NCI-H748 (cell line): ENCODE results near the gene PCBP4.

Experiments
- DNase-seq: peaks from one replicate; lab custom pipeline; 2025; ENCODE audit not compliant: unreplicated experiment; lab: John Stamatoyannopoulos, UW

The PCBP4 gene

GRCh38 chr3:51974963-51975851 lies 8.0 kb upstream of the PCBP4 start, which contains the start of gene ABHD14A:
Gene ABHD14A (plus strand): TSS chr3:51975064. CDS start chr3:51975136, 72 bp downstream.
- DNase-seq: peak; percentile 72

- peak; percentile 30 for DNase-seq
Measured at GRCh38 chr3:51974277-51974962, 7.2 kb upstream of the PCBP4 start.

- DNase-seq: no peak
Measured at GRCh38 chr3:51971350-51971749, 4.1 kb upstream of the PCBP4 start.

- DNase-seq: no peak
Measured at GRCh38 chr3:51970606-51971300, 3.5 kb upstream of the PCBP4 start.

- no peak for DNase-seq
Measured at GRCh38 chr3:51969841-51970240, 2.6 kb upstream of the PCBP4 start.

- peak; percentile 26 for DNase-seq
Measured at GRCh38 chr3:51968883-51969678, 1.8 kb upstream of the PCBP4 start.

GRCh38 chr3:51968170-51968775 lies 1.0 kb upstream of the PCBP4 start:
- peak; percentile 54 for DNase-seq

GRCh38 chr3:51966922-51967383 lies 301 bp downstream of the PCBP4 start:
- DNase-seq: peak; percentile 27

- DNase-seq: no peak
Measured at GRCh38 chr3:51966486-51966885, 768 bp downstream of the PCBP4 start.

- DNase-seq: no peak
Measured at GRCh38 chr3:51966016-51966415, 1.2 kb downstream of the PCBP4 start.

GRCh38 chr3:51964521-51964920 lies 2.7 kb downstream of the PCBP4 start:
- DNase-seq: peak; percentile 27

- DNase-seq: peak; percentile 57
Measured at GRCh38 chr3:51963951-51964451, 3.3 kb downstream of the PCBP4 start.

- DNase-seq: no peak
Measured at GRCh38 chr3:51962854-51963530, 4.3 kb downstream of the PCBP4 start.

- DNase-seq: no peak
Measured at GRCh38 chr3:51961602-51962569, 5.4 kb downstream of the PCBP4 start.

GRCh38 chr3:51961011-51961410 lies 6.2 kb downstream of the PCBP4 start:
- DNase-seq: no peak

GRCh38 chr3:51960386-51960785 lies 6.9 kb downstream of the PCBP4 start:
- DNase-seq: no peak

GRCh38 chr3:51959651-51960050 lies 7.6 kb downstream of the PCBP4 start:
- no peak for DNase-seq
